WTC11 (cell line): ENCODE measurements around the gene ZNF254. TPM values are rescaled to one million over a fixed set of nuclear protein-coding genes. Genes with fewer than 3 reads are reported as not detected.

Source experiments
- ATAC-seq: fragments of 200-7000 bp; cut with Tn5 transposase; 2 replicates; pipeline ENCODE4 v1.10.0; 2021; ENCODE audit warnings: mild to moderate bottlenecking, moderate library complexity
- CTCF ChIA-PET: fragments of 300-600 bp; sonication (Branson Sonifier 250); formaldehyde crosslinking; loops from one replicate; lab custom pipeline; 2021; ENCODE audit warnings: antibody characterized with exemption; lab: Charles Lee
- POLR2A ChIA-PET: fragments of 350-600 bp; sonication (Branson Sonifier 250); formaldehyde crosslinking; loops from one replicate; lab custom pipeline; 2021; ENCODE audit warnings: antibody characterized with exemption; lab: Charles Lee
- DNase-seq: peaks from one replicate; pipeline ENCODE4 v3.0.0; 2021; ENCODE audit warnings: low spot score
- H3K27ac Mint-ChIP-seq: 2 replicates; pipeline ENCODE4 v1.8.0; 2021; ENCODE audit warnings: mixed read lengths
- H3K27me3 Mint-ChIP-seq: 2 replicates; pipeline ENCODE4 v1.8.0; 2021; ENCODE audit warnings: low read depth, mild to moderate bottlenecking, moderate library complexity, mixed read lengths
- H3K36me3 Mint-ChIP-seq: 2 replicates; pipeline ENCODE4 v1.8.0; 2021; ENCODE audit warnings: mixed read lengths
- H3K4me1 Mint-ChIP-seq: 2 replicates; pipeline ENCODE4 v1.8.0; 2022; ENCODE audit warnings: mixed read lengths
- H3K4me3 Mint-ChIP-seq: 2 replicates; pipeline ENCODE4 v1.8.0; 2021; ENCODE audit warnings: mild to moderate bottlenecking, moderate library complexity, mixed read lengths
- H3K9me3 Mint-ChIP-seq: 2 replicates; pipeline ENCODE4 v1.8.0; 2021; ENCODE audit warnings: mixed read lengths
- AFF4 ChIP-seq: sonication (generic); formaldehyde crosslinking; IDR thresholded peaks from 2 replicates; pipeline ENCODE4 v1.8.1; 2023; ENCODE audit warnings: mild to moderate bottlenecking, missing genetic modification reagents, borderline replicate concordance
- E2F1 ChIP-seq: sonication (generic); formaldehyde crosslinking; IDR thresholded peaks from 2 replicates; pipeline ENCODE4 v1.8.0; 2022; ENCODE audit warnings: mild to moderate bottlenecking, missing genetic modification reagents
- EMX1 ChIP-seq: fragments of 250-450 bp; sonication (Bioruptor Pico); IDR thresholded peaks from 2 replicates; pipeline ENCODE4 v1.8.0; 2021; ENCODE audit warnings: mild to moderate bottlenecking
- PRRX2 ChIP-seq: fragments of 250-450 bp; sonication (Bioruptor Pico); IDR thresholded peaks from 2 replicates; pipeline ENCODE4 v1.8.0; 2021; ENCODE audit warnings: mild to moderate bottlenecking
- RELA ChIP-seq: sonication (generic); formaldehyde crosslinking; IDR thresholded peaks from 2 replicates; pipeline ENCODE4 v1.8.1; 2022; ENCODE audit warnings: missing genetic modification reagents, mild to moderate bottlenecking, borderline replicate concordance
- TEAD4 ChIP-seq: sonication (generic); formaldehyde crosslinking; IDR thresholded peaks from 2 replicates; pipeline ENCODE4 v1.8.0; 2022; ENCODE audit warnings: mild to moderate bottlenecking, missing genetic modification reagents
- ZBTB21 ChIP-seq: sonication (generic); formaldehyde crosslinking; IDR thresholded peaks from 2 replicates; pipeline ENCODE4 v1.8.1; 2023; ENCODE audit warnings: mild to moderate bottlenecking, missing genetic modification reagents, borderline replicate concordance
- ZNF219 ChIP-seq: sonication (generic); formaldehyde crosslinking; IDR thresholded peaks from 2 replicates; pipeline ENCODE4 v1.8.0; 2023; ENCODE audit warnings: missing genetic modification reagents, mild to moderate bottlenecking, borderline replicate concordance
- ZNF232 ChIP-seq: sonication (generic); formaldehyde crosslinking; IDR thresholded peaks from 2 replicates; pipeline ENCODE4 v1.8.0; 2022; ENCODE audit warnings: mild to moderate bottlenecking, missing genetic modification reagents
- total RNA-seq: library from RNA; stranded (reverse); gene quantifications from 3 replicates; pipeline ENCODE4 v1.2.3, GENCODE V29; 2021
- TF ChIP-seq, protein P1 (sequence below): fragments of 250-450 bp; sonication (Bioruptor Pico); IDR thresholded peaks from 2 replicates; pipeline ENCODE4 v2.1.2; 2022; ENCODE audit warnings: mild to moderate bottlenecking, moderate library complexity
- TF ChIP-seq, protein P2 (sequence below): sonication (generic); formaldehyde crosslinking; IDR thresholded peaks from 2 replicates; pipeline ENCODE4 v1.8.1; 2022; ENCODE audit warnings: mild to moderate bottlenecking, moderate library complexity, missing genetic modification reagents
- TF ChIP-seq, protein P3 (sequence below): sonication (generic); formaldehyde crosslinking; IDR thresholded peaks from 2 replicates; pipeline ENCODE4 v1.8.1; 2023; ENCODE audit warnings: mild to moderate bottlenecking, moderate library complexity, missing genetic modification reagents
- TF ChIP-seq, protein P4 (sequence below): sonication (generic); formaldehyde crosslinking; IDR thresholded peaks from 2 replicates; pipeline ENCODE4 v1.8.0; 2022; ENCODE audit warnings: mild to moderate bottlenecking, missing genetic modification reagents
- TF ChIP-seq, protein P5 (sequence below): sonication (generic); formaldehyde crosslinking; IDR thresholded peaks from 2 replicates; pipeline ENCODE4 v1.8.0; 2023; ENCODE audit warnings: missing genetic modification reagents, mild to moderate bottlenecking, borderline replicate concordance

The ZNF254 gene
- total RNA-seq, 1 experiment from 2014 or later, result 34.5 TPM

DNA sequence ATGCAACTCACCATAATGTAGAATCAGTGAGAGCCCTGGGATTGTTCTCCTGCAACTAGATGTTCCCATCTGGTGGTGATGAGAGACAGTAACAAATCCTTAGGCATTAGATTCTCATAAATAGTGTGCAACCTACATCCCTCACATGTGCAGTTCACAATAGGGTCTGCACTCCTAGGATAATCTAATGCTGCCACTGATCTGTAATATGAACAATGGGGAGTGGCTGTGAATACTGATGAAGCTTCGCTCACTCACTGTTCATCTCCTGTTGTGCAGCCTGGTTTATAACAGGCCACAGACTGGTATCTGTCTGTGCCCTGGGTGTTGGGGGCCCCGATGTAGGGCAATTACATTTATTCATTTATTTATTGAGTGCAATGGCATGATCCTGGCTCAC lies 86.9 kb downstream of the ZNF254 start:
- H3K4me1 Mint-ChIP-seq, result no peaks in the 10 kb centered on the region
- ChIA-PET CTCF (no interaction called here), POLR2A (no interaction called here)
- peaks cover 62% of the 10 kb centered on the region for H3K36me3 Mint-ChIP-seq
- DNase-seq (no peak), ATAC-seq (no peak)
- H3K9me3 Mint-ChIP-seq, result peaks cover 80% of the 10 kb centered on the region
- no peak overlapping the region for H3K27ac Mint-ChIP-seq
- H3K4me3 Mint-ChIP-seq, result no peak overlapping the region
- H3K27me3 Mint-ChIP-seq, result peaks cover 3% of the 10 kb centered on the region; the same call in 1 of the 2 replicates
- no peak for TF ChIP-seq RELA (CRISPR knock-in tag)
- TF ChIP-seq, protein P1, sequence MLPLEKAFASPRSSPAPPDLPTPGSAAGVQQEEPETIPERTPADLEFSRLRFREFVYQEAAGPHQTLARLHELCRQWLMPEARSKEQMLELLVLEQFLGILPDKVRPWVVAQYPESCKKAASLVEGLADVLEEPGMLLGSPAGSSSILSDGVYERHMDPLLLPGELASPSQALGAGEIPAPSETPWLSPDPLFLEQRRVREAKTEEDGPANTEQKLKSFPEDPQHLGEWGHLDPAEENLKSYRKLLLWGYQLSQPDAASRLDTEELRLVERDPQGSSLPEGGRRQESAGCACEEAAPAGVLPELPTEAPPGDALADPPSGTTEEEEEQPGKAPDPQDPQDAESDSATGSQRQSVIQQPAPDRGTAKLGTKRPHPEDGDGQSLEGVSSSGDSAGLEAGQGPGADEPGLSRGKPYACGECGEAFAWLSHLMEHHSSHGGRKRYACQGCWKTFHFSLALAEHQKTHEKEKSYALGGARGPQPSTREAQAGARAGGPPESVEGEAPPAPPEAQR (CRISPR knock-in tag), result no peak
- TF ChIP-seq AFF4 (CRISPR knock-in tag), result no peak
- no peak for TF ChIP-seq ZNF219 (CRISPR knock-in tag)
- no peak for TF ChIP-seq ZBTB21 (CRISPR knock-in tag)
- TF ChIP-seq, protein P2, sequence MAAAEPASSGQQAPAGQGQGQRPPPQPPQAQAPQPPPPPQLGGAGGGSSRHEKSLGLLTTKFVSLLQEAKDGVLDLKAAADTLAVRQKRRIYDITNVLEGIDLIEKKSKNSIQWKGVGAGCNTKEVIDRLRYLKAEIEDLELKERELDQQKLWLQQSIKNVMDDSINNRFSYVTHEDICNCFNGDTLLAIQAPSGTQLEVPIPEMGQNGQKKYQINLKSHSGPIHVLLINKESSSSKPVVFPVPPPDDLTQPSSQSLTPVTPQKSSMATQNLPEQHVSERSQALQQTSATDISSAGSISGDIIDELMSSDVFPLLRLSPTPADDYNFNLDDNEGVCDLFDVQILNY (CRISPR knock-in tag), result no peak
- TF ChIP-seq, protein P3, sequence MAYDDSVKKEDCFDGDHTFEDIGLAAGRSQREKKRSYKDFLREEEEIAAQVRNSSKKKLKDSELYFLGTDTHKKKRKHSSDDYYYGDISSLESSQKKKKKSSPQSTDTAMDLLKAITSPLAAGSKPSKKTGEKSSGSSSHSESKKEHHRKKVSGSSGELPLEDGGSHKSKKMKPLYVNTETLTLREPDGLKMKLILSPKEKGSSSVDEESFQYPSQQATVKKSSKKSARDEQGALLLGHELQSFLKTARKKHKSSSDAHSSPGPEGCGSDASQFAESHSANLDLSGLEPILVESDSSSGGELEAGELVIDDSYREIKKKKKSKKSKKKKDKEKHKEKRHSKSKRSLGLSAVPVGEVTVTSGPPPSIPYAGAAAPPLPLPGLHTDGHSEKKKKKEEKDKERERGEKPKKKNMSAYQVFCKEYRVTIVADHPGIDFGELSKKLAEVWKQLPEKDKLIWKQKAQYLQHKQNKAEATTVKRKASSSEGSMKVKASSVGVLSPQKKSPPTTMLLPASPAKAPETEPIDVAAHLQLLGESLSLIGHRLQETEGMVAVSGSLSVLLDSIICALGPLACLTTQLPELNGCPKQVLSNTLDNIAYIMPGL, result no peak
- no peak for TF ChIP-seq TEAD4 (CRISPR knock-in tag)
- TF ChIP-seq ZNF232 (CRISPR knock-in tag), result no peak
- no peak for TF ChIP-seq EMX1 (CRISPR knock-in tag)
- TF ChIP-seq, protein P4, sequence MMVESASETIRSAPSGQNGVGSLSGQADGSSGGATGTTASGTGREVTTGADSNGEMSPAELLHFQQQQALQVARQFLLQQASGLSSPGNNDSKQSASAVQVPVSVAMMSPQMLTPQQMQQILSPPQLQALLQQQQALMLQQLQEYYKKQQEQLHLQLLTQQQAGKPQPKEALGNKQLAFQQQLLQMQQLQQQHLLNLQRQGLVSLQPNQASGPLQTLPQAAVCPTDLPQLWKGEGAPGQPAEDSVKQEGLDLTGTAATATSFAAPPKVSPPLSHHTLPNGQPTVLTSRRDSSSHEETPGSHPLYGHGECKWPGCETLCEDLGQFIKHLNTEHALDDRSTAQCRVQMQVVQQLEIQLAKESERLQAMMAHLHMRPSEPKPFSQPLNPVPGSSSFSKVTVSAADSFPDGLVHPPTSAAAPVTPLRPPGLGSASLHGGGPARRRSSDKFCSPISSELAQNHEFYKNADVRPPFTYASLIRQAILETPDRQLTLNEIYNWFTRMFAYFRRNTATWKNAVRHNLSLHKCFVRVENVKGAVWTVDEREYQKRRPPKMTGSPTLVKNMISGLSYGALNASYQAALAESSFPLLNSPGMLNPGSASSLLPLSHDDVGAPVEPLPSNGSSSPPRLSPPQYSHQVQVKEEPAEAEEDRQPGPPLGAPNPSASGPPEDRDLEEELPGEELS, result no peak
- no peak for TF ChIP-seq E2F1
- no peak for TF ChIP-seq PRRX2 (CRISPR knock-in tag)
- TF ChIP-seq, protein P5, sequence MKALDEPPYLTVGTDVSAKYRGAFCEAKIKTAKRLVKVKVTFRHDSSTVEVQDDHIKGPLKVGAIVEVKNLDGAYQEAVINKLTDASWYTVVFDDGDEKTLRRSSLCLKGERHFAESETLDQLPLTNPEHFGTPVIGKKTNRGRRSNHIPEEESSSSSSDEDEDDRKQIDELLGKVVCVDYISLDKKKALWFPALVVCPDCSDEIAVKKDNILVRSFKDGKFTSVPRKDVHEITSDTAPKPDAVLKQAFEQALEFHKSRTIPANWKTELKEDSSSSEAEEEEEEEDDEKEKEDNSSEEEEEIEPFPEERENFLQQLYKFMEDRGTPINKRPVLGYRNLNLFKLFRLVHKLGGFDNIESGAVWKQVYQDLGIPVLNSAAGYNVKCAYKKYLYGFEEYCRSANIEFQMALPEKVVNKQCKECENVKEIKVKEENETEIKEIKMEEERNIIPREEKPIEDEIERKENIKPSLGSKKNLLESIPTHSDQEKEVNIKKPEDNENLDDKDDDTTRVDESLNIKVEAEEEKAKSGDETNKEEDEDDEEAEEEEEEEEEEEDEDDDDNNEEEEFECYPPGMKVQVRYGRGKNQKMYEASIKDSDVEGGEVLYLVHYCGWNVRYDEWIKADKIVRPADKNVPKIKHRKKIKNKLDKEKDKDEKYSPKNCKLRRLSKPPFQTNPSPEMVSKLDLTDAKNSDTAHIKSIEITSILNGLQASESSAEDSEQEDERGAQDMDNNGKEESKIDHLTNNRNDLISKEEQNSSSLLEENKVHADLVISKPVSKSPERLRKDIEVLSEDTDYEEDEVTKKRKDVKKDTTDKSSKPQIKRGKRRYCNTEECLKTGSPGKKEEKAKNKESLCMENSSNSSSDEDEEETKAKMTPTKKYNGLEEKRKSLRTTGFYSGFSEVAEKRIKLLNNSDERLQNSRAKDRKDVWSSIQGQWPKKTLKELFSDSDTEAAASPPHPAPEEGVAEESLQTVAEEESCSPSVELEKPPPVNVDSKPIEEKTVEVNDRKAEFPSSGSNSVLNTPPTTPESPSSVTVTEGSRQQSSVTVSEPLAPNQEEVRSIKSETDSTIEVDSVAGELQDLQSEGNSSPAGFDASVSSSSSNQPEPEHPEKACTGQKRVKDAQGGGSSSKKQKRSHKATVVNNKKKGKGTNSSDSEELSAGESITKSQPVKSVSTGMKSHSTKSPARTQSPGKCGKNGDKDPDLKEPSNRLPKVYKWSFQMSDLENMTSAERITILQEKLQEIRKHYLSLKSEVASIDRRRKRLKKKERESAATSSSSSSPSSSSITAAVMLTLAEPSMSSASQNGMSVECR (CRISPR knock-in tag), result no peak
